HFFc6 (cell line): ENCODE measurements around the gene FBF1. TPM values are rescaled to one million over a fixed set of nuclear protein-coding genes. Genes with fewer than 3 reads are reported as not detected.

Source experiments
- DNase-seq: peaks from one replicate; pipeline ENCODE4 v3.0.0-alpha.2; 2018
- H3K27ac Mint-ChIP-seq: 2 replicates; pipeline ENCODE4 v1.8.0; 2020; ENCODE audit warnings: mild to moderate bottlenecking, mixed read lengths
- H3K27me3 Mint-ChIP-seq: 2 replicates; pipeline ENCODE4 v1.8.0; 2021; ENCODE audit warnings: mild to moderate bottlenecking, moderate library complexity, mixed read lengths; ENCODE audit not compliant: insufficient read depth
- H3K36me3 Mint-ChIP-seq: 2 replicates; pipeline ENCODE4 v1.8.0; 2021; ENCODE audit warnings: low read depth, mixed read lengths
- H3K4me1 Mint-ChIP-seq: 2 replicates; pipeline ENCODE4 v1.8.0; 2020; ENCODE audit warnings: low read depth, mixed read lengths
- H3K4me3 Mint-ChIP-seq: 2 replicates; pipeline ENCODE4 v1.8.0; 2020; ENCODE audit warnings: mild to moderate bottlenecking, moderate library complexity, mixed read lengths
- H3K9me3 Mint-ChIP-seq: 2 replicates; pipeline ENCODE4 v1.8.0; 2020; ENCODE audit warnings: mild to moderate bottlenecking, mixed read lengths
- CTCF ChIP-seq: fragments of 200-600 bp; sonication (generic); IDR thresholded peaks from 2 replicates; pipeline ENCODE4 v1.5.0; 2021; ENCODE audit warnings: antibody characterized with exemption, mild to moderate bottlenecking
- total RNA-seq, 6 experiments: library from RNA; stranded (reverse); fragmentation: NEBNext Ultra II Directional; extraction: Animal tissue kit (Norgen Biotek cat#: 25700); gene quantifications; 2 replicates in 1 of 6; 3 replicates in 5 of 6; pipeline ENCODE4 v1.2.3, GENCODE V29; 2021

The FBF1 gene
- total RNA-seq, 6 experiments from 2014 or later = 5.6 to 10.1 (median 6.3) TPM

DNA sequence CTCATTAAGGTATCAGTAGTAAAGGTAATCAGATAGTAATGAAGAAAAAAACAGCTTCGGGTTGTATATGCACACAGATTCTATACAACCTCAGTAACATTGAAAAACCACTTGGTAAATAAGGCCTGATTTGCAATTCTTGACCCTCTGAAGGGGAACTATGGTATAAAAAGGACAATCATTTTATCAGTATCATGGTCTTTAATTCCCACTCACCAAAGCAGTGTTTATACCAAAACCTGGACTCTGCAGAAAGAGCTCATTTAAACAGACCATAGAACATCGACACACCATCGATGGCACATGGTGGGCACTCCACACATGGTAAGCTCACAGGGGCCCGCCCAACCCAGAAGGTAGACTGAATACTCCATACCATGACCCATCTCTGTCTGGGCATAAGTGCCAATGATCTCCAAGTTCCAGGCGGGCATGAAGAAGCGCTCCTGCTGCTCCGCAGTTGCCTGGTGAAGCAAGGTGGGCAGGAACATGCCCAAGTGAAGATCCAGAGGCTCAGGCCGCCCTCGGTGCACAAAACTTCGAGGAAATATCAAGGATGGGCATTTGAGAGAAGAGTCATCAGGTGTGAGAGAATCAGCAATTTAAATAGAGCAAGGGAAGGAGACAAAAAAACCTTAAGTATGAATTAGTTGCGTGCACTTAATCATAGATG, 19.1 kb upstream of the FBF1 start:
- Mint-ChIP-seq H3K9me3 (no peaks in the 10 kb centered on the region), H3K27ac (no peak overlapping the region), H3K4me3 (no peak overlapping the region), H3K36me3 (peaks cover 16% of the 10 kb centered on the region; the same call in 1 of the 2 replicates), H3K4me1 (no peaks in the 10 kb centered on the region), H3K27me3 (no peaks in the 10 kb centered on the region; the same call in none of the 2 replicates)
- DNase-seq = no peak
- TF ChIP-seq CTCF = no peak

GRCh38 chr17:75959051-75959838, 18.4 kb upstream of the FBF1 start:
- DNase-seq = no peak
- Mint-ChIP-seq H3K9me3 (no peaks in the 10 kb centered on the region), H3K27ac (no peak overlapping the region), H3K4me3 (no peak overlapping the region), H3K4me1 (no peaks in the 10 kb centered on the region), H3K27me3 (no peaks in the 10 kb centered on the region; the same call in none of the 2 replicates), H3K36me3 (peaks cover 16% of the 10 kb centered on the region; the same call in 1 of the 2 replicates)
- TF ChIP-seq CTCF = no peak

DNA sequence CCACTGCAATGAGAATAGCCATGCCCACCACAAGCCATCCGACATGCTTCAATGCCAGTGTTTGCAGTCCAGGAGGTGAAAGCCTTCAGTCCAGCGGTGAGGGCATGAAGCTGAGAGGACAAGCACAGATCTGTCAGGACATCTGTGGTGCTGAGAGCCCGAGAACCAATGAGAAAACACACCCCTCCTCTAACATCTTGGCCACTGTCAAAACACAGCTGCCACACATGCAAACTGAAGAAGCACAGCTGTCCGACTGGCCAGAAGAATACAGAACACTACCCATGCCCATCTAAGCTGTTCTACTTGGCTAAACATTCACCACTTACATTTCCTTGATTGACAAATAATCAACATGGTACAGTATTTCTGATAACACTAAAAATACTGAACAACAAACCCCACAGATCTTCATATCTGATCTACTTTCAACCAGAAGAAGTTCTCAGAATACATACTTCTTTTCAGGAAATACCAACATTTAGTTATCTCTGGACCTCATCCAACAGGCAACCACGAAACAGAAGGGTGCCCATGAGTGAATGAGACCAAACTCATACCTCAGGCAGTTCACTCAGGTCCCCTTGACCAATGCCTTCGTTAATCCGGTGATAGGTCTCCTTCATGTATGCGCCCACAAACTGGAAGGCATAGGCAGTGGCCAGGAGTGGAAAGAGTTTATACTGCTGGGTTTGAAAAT, 10.2 kb upstream of the FBF1 start:
- no peaks in the 10 kb centered on the region; the same call in 1 of the 2 replicates for H3K27me3 Mint-ChIP-seq
- no peak overlapping the region for H3K4me3 Mint-ChIP-seq
- peaks cover 12% of the 10 kb centered on the region for H3K4me1 Mint-ChIP-seq
- no peak for DNase-seq
- no peak overlapping the region for H3K27ac Mint-ChIP-seq
- no peak for TF ChIP-seq CTCF
- no peaks in the 10 kb centered on the region for H3K9me3 Mint-ChIP-seq
- peaks cover 29% of the 10 kb centered on the region for H3K36me3 Mint-ChIP-seq

GRCh38 chr17:75950421-75950820, 9.6 kb upstream of the FBF1 start:
- no peak overlapping the region for H3K4me3 Mint-ChIP-seq
- H3K4me1 Mint-ChIP-seq = peaks cover 12% of the 10 kb centered on the region
- no peak overlapping the region for H3K27ac Mint-ChIP-seq
- DNase-seq = no peak
- H3K27me3 Mint-ChIP-seq = no peaks in the 10 kb centered on the region; the same call in 1 of the 2 replicates
- H3K9me3 Mint-ChIP-seq = no peaks in the 10 kb centered on the region
- no peak for TF ChIP-seq CTCF
- peaks cover 25% of the 10 kb centered on the region for H3K36me3 Mint-ChIP-seq

DNA sequence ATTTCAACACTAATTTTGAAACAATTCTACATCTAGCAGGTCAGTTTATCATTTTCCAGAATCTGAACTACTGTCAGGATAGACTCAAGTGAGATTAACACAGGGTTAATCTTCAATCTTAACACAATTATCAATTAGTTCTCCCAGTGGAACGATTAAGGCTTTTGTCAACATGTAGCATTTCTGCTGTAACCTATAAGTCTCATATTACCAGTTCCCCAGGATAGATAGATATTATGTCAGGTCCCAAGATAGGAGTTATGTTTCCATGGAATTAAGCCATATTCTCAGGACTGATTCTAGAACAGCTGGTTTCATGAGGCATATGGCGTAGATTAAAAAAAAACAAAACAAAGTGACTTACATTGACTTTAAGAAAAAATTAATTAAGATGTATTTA, 4.4 kb upstream of the FBF1 start:
- Mint-ChIP-seq H3K36me3 (peaks cover 9% of the 10 kb centered on the region), H3K9me3 (no peaks in the 10 kb centered on the region), H3K27ac (no peak overlapping the region), H3K4me3 (no peak overlapping the region), H3K4me1 (peaks cover 15% of the 10 kb centered on the region), H3K27me3 (peaks cover 5% of the 10 kb centered on the region)
- no peak for DNase-seq
- TF ChIP-seq CTCF = no peak
